ENCODE data around the gene SH3BP2.

Gene SH3BP2

DNA sequence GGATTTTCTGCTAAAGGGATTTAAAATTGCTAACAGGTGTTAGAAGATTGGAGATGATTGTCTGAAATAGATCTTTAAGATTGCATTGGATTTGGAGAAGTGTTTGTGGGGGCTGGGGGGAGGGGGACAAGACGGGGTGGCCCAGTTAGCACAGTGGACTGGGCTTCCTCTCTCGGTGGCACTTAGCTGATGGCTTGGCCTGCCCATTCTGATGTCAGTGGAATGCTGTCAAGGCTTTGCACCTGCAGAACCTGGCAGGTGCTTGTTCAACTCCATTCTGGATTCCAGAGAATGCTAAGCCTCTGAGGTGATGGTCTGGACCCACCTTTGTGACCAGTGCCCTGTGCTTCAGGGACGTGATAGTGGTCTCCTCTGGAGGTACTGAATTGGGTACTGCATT, 94.5 kb downstream of the SH3BP2 start:
- TF ChIP-seq, protein P1, sequence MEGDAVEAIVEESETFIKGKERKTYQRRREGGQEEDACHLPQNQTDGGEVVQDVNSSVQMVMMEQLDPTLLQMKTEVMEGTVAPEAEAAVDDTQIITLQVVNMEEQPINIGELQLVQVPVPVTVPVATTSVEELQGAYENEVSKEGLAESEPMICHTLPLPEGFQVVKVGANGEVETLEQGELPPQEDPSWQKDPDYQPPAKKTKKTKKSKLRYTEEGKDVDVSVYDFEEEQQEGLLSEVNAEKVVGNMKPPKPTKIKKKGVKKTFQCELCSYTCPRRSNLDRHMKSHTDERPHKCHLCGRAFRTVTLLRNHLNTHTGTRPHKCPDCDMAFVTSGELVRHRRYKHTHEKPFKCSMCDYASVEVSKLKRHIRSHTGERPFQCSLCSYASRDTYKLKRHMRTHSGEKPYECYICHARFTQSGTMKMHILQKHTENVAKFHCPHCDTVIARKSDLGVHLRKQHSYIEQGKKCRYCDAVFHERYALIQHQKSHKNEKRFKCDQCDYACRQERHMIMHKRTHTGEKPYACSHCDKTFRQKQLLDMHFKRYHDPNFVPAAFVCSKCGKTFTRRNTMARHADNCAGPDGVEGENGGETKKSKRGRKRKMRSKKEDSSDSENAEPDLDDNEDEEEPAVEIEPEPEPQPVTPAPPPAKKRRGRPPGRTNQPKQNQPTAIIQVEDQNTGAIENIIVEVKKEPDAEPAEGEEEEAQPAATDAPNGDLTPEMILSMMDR (IDR thresholded peaks at IDR 0.05; ENCODE audit: low read length, missing control alignments), result no peak
- no peak for DNase-seq (ENCODE audit: low read depth)
- no peak overlapping the region for H3K4me3 ChIP-seq (replicated peaks; ENCODE audit: low read depth, low read length)

DNA sequence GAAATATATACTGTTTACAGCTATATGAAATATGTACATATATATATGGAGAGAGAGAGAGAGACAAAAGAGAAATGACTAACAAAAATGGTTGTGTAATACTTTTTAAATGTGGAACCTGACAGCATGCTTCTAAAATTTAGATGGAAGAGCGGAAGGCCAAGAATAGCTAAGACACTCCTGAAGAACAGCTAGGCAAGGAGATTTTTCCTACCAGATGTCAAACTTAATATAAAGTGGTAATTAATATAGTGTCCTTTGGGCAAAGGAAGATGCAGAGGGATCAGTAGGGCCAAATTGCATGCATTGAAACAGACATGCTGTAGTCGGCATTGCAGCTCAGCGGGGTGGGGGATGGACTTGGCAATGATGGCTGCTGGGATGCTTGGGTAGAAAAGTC, 96.0 kb downstream of the SH3BP2 start:
- DNase-seq (ENCODE audit: low read depth), result no peak
- TF ChIP-seq, protein P1 (IDR thresholded peaks at IDR 0.05; ENCODE audit: low read length, missing control alignments), result no peak
- H3K4me3 ChIP-seq (replicated peaks; ENCODE audit: low read depth, low read length), result no peak overlapping the region
